Measurements from ENCODE around the gene CDK5RAP2.

- TF ChIP-seq POLR2AphosphoS5 (IDR thresholded peaks at IDR 0.05; ENCODE audit: low read depth, low read length) = no peak
- no peak for TF ChIP-seq REST (IDR thresholded peaks at IDR 0.05; ENCODE audit: insufficient read depth in 1 of 2, low read depth in 2 of 2, low read length in 2 of 2)
- TF ChIP-seq SIN3A (IDR thresholded peaks at IDR 0.05; ENCODE audit: borderline replicate concordance, insufficient read depth, low read length) = no peak
- no peak for TF ChIP-seq TAF1 (IDR thresholded peaks at IDR 0.05; ENCODE audit: borderline replicate concordance, insufficient read depth, low read length)
Observed at GRCh38 chr9:120622790-120623189, 42.8 kb upstream of the CDK5RAP2 start.

Measured in PFSK-1 (cell line).